OCI-LY1 (cell line): ENCODE data around the gene FARS2.
A peak's percentile ranks its signal among the peaks of the same experiment; 100 is the strongest.

Experiments
- H2AFZ ChIP-seq: fragments of 200-600 bp; sonication (generic), shearing (Covaris generic); 2 replicates; pipeline ENCODE4 v1.6.0; 2014; ENCODE audit warnings: antibody characterized with exemption, mild to moderate bottlenecking, low read length
- H3F3A ChIP-seq: fragments of 200-600 bp; sonication (generic), shearing (Covaris generic); 2 replicates; pipeline ENCODE4 v1.6.0; 2014; ENCODE audit warnings: mild to moderate bottlenecking, antibody characterized with exemption, low read length, moderate library complexity; ENCODE audit not compliant: insufficient read depth
- H3K27ac ChIP-seq: fragments of 200-600 bp; sonication (generic); 2 replicates; pipeline ENCODE4 v1.5.1; 2014; ENCODE audit warnings: low read length, mixed run types, mild to moderate bottlenecking, low read depth; ENCODE audit not compliant: poor library complexity, severe bottlenecking
- H3K27me3 ChIP-seq: fragments of 200-600 bp; sonication (generic); 2 replicates; pipeline ENCODE4 v1.6.0; 2014; ENCODE audit warnings: antibody characterized with exemption, mild to moderate bottlenecking, low read length, moderate library complexity; ENCODE audit not compliant: insufficient read depth
- H3K36me3 ChIP-seq: fragments of 200-600 bp; sonication (generic); 2 replicates; pipeline ENCODE4 v1.6.1; 2014; ENCODE audit warnings: mild to moderate bottlenecking, antibody characterized with exemption, low read length, moderate library complexity, mixed read lengths; ENCODE audit not compliant: insufficient read depth
- H3K4me1 ChIP-seq: fragments of 200-600 bp; sonication (generic); 2 replicates; pipeline ENCODE4 v1.5.1; 2014; ENCODE audit warnings: mild to moderate bottlenecking, low read length, moderate library complexity; ENCODE audit not compliant: insufficient read depth, severe bottlenecking
- H3K4me2 ChIP-seq: fragments of 200-600 bp; sonication (generic), shearing (Covaris generic); 2 replicates; pipeline ENCODE4 v1.6.1; 2014; ENCODE audit warnings: low read length
- H3K4me3 ChIP-seq: fragments of 200-600 bp; sonication (generic); 2 replicates; pipeline ENCODE4 v1.5.1; 2014; ENCODE audit warnings: low read length, low read depth, mild to moderate bottlenecking, mixed read lengths; ENCODE audit not compliant: poor library complexity, severe bottlenecking
- H3K79me2 ChIP-seq: fragments of 200-600 bp; shearing (Covaris generic); 2 replicates; pipeline ENCODE4 v1.6.1; 2016; ENCODE audit warnings: mixed run types, low read length, mixed read lengths; ENCODE audit not compliant: insufficient read depth
- H3K9ac ChIP-seq: fragments of 200-600 bp; sonication (generic), shearing (Covaris generic); 2 replicates; pipeline ENCODE4 v1.6.1; 2014; ENCODE audit warnings: mild to moderate bottlenecking, low read length, mixed read lengths
- H3K9me2 ChIP-seq: fragments of 200-600 bp; sonication (generic), shearing (Covaris generic); 2 replicates; pipeline ENCODE4 v1.6.1; 2014; ENCODE audit warnings: low read depth, mild to moderate bottlenecking, low read length, mixed read lengths
- H3K9me3 ChIP-seq: fragments of 200-600 bp; shearing (Covaris generic); 2 replicates; pipeline ENCODE4 v1.6.1; 2014; ENCODE audit warnings: low read length, mixed read lengths
- H4K20me1 ChIP-seq: fragments of 200-600 bp; sonication (generic), shearing (Covaris generic); 2 replicates; pipeline ENCODE4 v1.6.0; 2016; ENCODE audit warnings: mild to moderate bottlenecking, low read length; ENCODE audit not compliant: insufficient read depth
- EZH2 ChIP-seq: fragments of 200-600 bp; sonication (generic), shearing (Covaris generic); IDR thresholded peaks from 2 replicates; pipeline ENCODE4 v1.8.0; 2017; ENCODE audit warnings: borderline replicate concordance, mixed run types, mild to moderate bottlenecking, antibody characterized with exemption, low read length, moderate library complexity, mixed read lengths
- TF ChIP-seq, protein P1 (sequence below): fragments of 200-600 bp; sonication (generic), shearing (Covaris generic); IDR thresholded peaks from 2 replicates; pipeline ENCODE4 v1.5.1; 2017; ENCODE audit warnings: mild to moderate bottlenecking, antibody characterized with exemption, low read length, moderate library complexity, mixed read lengths

Gene FARS2

DNA sequence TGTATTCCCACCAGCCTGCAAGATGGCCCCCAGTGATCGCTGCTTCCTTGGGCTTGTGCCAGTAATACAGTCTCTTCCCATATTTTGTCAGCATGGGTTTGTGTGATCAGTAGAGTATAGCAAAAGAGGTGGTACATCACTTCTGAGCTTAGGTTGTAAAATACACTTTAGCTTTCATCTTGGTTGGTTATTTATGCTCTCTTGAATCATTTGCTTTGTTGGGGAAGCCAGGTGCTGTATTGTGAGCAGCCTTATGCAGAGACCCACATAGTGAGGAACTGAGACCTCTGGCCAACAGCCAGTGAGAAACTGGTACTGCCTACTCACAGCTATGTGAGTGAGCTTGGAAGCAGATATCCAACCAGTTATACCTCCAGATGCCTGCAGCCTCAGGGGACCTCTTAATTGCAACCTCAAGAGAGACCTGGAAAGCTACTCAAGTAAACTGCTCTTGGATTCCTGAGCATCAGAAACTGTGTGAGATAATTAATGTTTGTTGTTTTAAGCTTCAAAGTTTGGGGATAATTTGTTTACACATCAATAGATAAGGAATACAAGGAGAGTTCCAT, 229.3 kb downstream of the FARS2 start:
- Histone ChIP-seq H3K27ac (peak overlapping the region; percentile 86), H3K27me3 (no peaks in the 10 kb centered on the region), H3K9me2 (no peaks in the 10 kb centered on the region), H3F3A (no peaks in the 10 kb centered on the region), H3K9ac (no peak overlapping the region; the same call in 1 of the 2 replicates), H2AFZ (no peak overlapping the region), H3K79me2 (no peaks in the 10 kb centered on the region), H4K20me1 (no peaks in the 10 kb centered on the region), H3K9me3 (no peaks in the 10 kb centered on the region), H3K4me3 (no peak overlapping the region), H3K4me1 (peaks cover 37% of the 10 kb centered on the region), H3K36me3 (no peaks in the 10 kb centered on the region), H3K4me2 (no peak overlapping the region)
- TF ChIP-seq, protein P1, sequence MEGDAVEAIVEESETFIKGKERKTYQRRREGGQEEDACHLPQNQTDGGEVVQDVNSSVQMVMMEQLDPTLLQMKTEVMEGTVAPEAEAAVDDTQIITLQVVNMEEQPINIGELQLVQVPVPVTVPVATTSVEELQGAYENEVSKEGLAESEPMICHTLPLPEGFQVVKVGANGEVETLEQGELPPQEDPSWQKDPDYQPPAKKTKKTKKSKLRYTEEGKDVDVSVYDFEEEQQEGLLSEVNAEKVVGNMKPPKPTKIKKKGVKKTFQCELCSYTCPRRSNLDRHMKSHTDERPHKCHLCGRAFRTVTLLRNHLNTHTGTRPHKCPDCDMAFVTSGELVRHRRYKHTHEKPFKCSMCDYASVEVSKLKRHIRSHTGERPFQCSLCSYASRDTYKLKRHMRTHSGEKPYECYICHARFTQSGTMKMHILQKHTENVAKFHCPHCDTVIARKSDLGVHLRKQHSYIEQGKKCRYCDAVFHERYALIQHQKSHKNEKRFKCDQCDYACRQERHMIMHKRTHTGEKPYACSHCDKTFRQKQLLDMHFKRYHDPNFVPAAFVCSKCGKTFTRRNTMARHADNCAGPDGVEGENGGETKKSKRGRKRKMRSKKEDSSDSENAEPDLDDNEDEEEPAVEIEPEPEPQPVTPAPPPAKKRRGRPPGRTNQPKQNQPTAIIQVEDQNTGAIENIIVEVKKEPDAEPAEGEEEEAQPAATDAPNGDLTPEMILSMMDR = no peak
- TF ChIP-seq EZH2 = no peak

DNA sequence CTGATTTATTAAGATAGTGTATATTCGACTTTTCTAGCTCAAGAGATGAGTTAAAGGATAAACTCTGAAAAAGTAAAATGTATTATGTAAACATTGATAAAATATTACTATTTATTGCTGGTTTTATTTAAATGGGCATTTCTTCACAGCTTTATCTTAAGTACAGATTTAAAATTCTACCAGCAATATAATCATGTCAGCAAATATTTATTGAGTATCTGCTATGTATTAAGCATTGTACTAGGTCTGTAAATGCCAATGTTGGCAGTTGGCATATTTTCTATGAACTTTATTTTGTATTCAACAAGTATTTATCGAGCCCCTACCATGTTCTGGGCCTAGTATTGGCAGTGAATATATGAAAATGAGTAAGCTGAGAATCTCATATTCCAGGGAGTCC, 231.0 kb downstream of the FARS2 start:
- Histone ChIP-seq H3K9ac (no peak overlapping the region), H3K36me3 (no peaks in the 10 kb centered on the region), H3K79me2 (no peaks in the 10 kb centered on the region), H3K27ac (no peak overlapping the region), H3K27me3 (no peaks in the 10 kb centered on the region), H3K4me2 (no peak overlapping the region), H3K4me3 (no peak overlapping the region), H3F3A (no peaks in the 10 kb centered on the region), H2AFZ (no peak overlapping the region), H3K9me2 (no peaks in the 10 kb centered on the region), H3K9me3 (no peaks in the 10 kb centered on the region), H3K4me1 (peaks cover 25% of the 10 kb centered on the region), H4K20me1 (no peaks in the 10 kb centered on the region)
- TF ChIP-seq, protein P1 = no peak
- TF ChIP-seq EZH2 = no peak

DNA sequence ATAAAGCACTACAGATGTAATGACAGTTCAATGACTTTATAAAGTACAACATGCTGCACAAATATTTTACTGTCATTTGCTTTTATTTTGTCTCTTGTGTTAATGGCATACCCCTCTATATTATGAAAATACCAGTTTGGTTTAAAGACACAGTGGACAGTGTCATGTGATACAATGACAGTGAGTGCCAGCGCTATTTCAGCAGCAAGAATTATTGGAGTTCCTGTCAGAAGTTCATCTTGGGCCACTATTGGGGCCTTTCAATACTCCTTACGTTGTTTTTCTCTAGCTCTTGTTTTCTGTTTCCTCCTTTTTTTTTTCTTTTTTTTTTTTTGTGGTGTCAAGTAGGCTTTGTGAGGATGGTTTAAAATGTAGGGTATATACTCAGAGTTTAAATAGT, 232.5 kb downstream of the FARS2 start:
- no peak overlapping the region for H3K9ac ChIP-seq
- H3K4me2 ChIP-seq = no peak overlapping the region
- no peaks in the 10 kb centered on the region for H3F3A ChIP-seq
- H3K27ac ChIP-seq = no peak overlapping the region
- peaks cover 21% of the 10 kb centered on the region for H3K4me1 ChIP-seq
- no peaks in the 10 kb centered on the region for H3K79me2 ChIP-seq
- H3K9me3 ChIP-seq = no peaks in the 10 kb centered on the region
- no peaks in the 10 kb centered on the region for H3K27me3 ChIP-seq
- H3K9me2 ChIP-seq = no peaks in the 10 kb centered on the region
- H2AFZ ChIP-seq = no peak overlapping the region
- H4K20me1 ChIP-seq = no peaks in the 10 kb centered on the region
- H3K4me3 ChIP-seq = no peak overlapping the region
- TF ChIP-seq, protein P1 = no peak
- no peak for TF ChIP-seq EZH2
- no peaks in the 10 kb centered on the region for H3K36me3 ChIP-seq
